Tibial artery (tissue), 4 donors: Measurements from ENCODE around the gene TRMT1L.
A peak's percentile ranks its signal among the peaks of the same experiment; 100 is the strongest.
"Not testable (repeated sequence)": the region's sequence is repeated elsewhere in the genome, so short reads cannot be mapped to it uniquely, and the experiment has no call there.

Experiments used
- DNase-seq, 2 donors: peaks; one replicate each; pipeline ENCODE4 v3.0.0-alpha.2; 2019
- H3K27ac ChIP-seq, 2 donors: fragments of 200-600 bp; sonication (generic) in 1 of 2; 1 replicate in 1 of 2; 2 replicates in 1 of 2; pipeline ENCODE4 v1.5.1; 2018 to 2019; ENCODE audit warnings: mild to moderate bottlenecking in 1 of 2
- H3K27me3 ChIP-seq, 2 donors: fragments of 200-600 bp; sonication (generic) in 1 of 2; one replicate each; pipeline versions ENCODE4 v1.5.1 to v1.6.0; 2016 to 2019
- H3K36me3 ChIP-seq, 3 donors: fragments of 200-600 bp; sonication (generic) in 2 of 3; one replicate each; pipeline ENCODE4 v1.5.1; 2016 to 2019; ENCODE audit warnings: mild to moderate bottlenecking in 2 of 3
- H3K4me1 ChIP-seq, 4 donors: fragments of 200-600 bp; sonication (generic) in 2 of 4; 1 replicate in 3 of 4; 2 replicates in 1 of 4; pipeline ENCODE4 v1.5.1; 2016 to 2019
- H3K4me3 ChIP-seq, 2 donors: fragments of 200-600 bp; sonication (generic) in 1 of 2; 1 replicate in 1 of 2; 2 replicates in 1 of 2; pipeline ENCODE4 v1.5.1; 2018 to 2019; ENCODE audit warnings: mild to moderate bottlenecking in 2 of 2
- H3K9me3 ChIP-seq, 3 donors: fragments of 200-600 bp; sonication (generic) in 1 of 3; one replicate each; pipeline ENCODE4 v1.5.1; 2016 to 2019
- CTCF ChIP-seq, 2 experiments: fragments of 200-600 bp in 1 of 2; fragments of 450-650 bp in 1 of 2; IDR thresholded peaks; one replicate each; pipeline ENCODE4 v1.5.1; 2017 to 2019; ENCODE audit warnings: antibody characterized with exemption in 2 of 2, mild to moderate bottlenecking in 1 of 2, moderate library complexity in 1 of 2
- intact Hi-C: fragments of 100-400 bp; cut with DNase I; formaldehyde crosslinking; loops from one replicate; pipeline ENCODE4 v1.15.0; 2023; ENCODE audit warnings: low total_unique reads

TRMT1L gene

GRCh38 chr1:185156854-185157598 lies at the start of gene TRMT1L, which contains the start of gene SWT1:
Gene TRMT1L, minus strand, starts transcription at chr1:185156953. Its CDS starts 241 bp downstream, at chr1:185156712.
Gene SWT1, plus strand, starts transcription at chr1:185157167. Its CDS starts 3,675 bp downstream, at chr1:185160842.
- peak within 1 kb of the TSS; percentile 83 to 87 for H3K4me3 ChIP-seq
- no peaks in the 10 kb centered on the region for H3K9me3 ChIP-seq
- peak; percentile 100 for DNase-seq
- peak within 1 kb of the TSS; percentile 99 to 100 for H3K27ac ChIP-seq
- peaks cover 8 to 11% (median 10%) of the 10 kb centered on the region in 3 donors for H3K36me3 ChIP-seq
- H3K4me1 ChIP-seq, result peaks cover 0 to 47% (median 8%) of the 10 kb centered on the region in 4 donors
- H3K27me3 ChIP-seq, result peaks cover 0 to 2% of the 10 kb centered on the region in 2 donors
- TF ChIP-seq CTCF (IDR thresholded peaks at IDR 0.05), result peak in 1 of 2 experiments; percentile 4
- intact Hi-C loops, result loop anchor here (2.0 to 10.0 kb wide), 3 partner anchors 112 to 402 kb away; partner anchors contain the start of genes EDEM3, IVNS1ABP and RNF2

GRCh38 chr1:185200889-185201288 lies 44.1 kb upstream of the TRMT1L start:
- no peaks in the 10 kb centered on the region for H3K27me3 ChIP-seq
- intact Hi-C loops, result no loop called here
- DNase-seq, result no peak
- no peak overlapping the region for H3K4me3 ChIP-seq
- TF ChIP-seq CTCF (IDR thresholded peaks at IDR 0.05), result no peak
- peaks cover 16 to 43% (median 32%) of the 10 kb centered on the region in 3 donors for H3K36me3 ChIP-seq
- H3K9me3 ChIP-seq, result no peaks in the 10 kb centered on the region
- no peaks in the 10 kb centered on the region for H3K4me1 ChIP-seq
- no peak overlapping the region for H3K27ac ChIP-seq

- H3K4me3 ChIP-seq, intact Hi-C loops, H3K9me3 ChIP-seq, H3K4me1 ChIP-seq, H3K27ac ChIP-seq, H3K27me3 ChIP-seq, DNase-seq: not testable (repeated sequence)
- peaks cover 8 to 38% (median 33%) of the 10 kb centered on the region in 3 donors for H3K36me3 ChIP-seq
Measured at GRCh38 chr1:185198712-185199111, 42.0 kb upstream of the TRMT1L start.

- Histone ChIP-seq H3K27me3 (no peaks in the 10 kb centered on the region), H3K4me1 (no peaks in the 10 kb centered on the region), H3K4me3 (no peak overlapping the region), H3K27ac (no peak overlapping the region), H3K36me3 (peaks cover 11 to 50% (median 29%) of the 10 kb centered on the region in 3 donors), H3K9me3 (no peaks in the 10 kb centered on the region)
- DNase-seq, result no peak
- intact Hi-C loops, result no loop called here
- no peak for TF ChIP-seq CTCF (IDR thresholded peaks at IDR 0.05)
Measured at GRCh38 chr1:185193756-185194155, 37.0 kb upstream of the TRMT1L start.

GRCh38 chr1:185170291-185170848 lies 13.6 kb upstream of the TRMT1L start:
- Histone ChIP-seq H3K36me3 (peaks cover 26 to 65% (median 36%) of the 10 kb centered on the region in 3 donors), H3K4me3 (no peak overlapping the region), H3K27me3 (no peaks in the 10 kb centered on the region), H3K4me1 (no peaks in the 10 kb centered on the region), H3K27ac (no peak overlapping the region), H3K9me3 (no peaks in the 10 kb centered on the region)
- TF ChIP-seq CTCF (IDR thresholded peaks at IDR 0.05), result peak; percentile 35 to 43
- intact Hi-C loops, result no loop called here
- no peak for DNase-seq

GRCh38 chr1:185166106-185166505 lies 9.4 kb upstream of the TRMT1L start:
- no peaks in the 10 kb centered on the region for H3K9me3 ChIP-seq
- no peak for DNase-seq
- H3K36me3 ChIP-seq, result peaks cover 23 to 85% (median 39%) of the 10 kb centered on the region in 3 donors
- no peaks in the 10 kb centered on the region for H3K4me1 ChIP-seq
- H3K4me3 ChIP-seq, result no peak overlapping the region
- no peak for TF ChIP-seq CTCF (IDR thresholded peaks at IDR 0.05)
- no peak overlapping the region for H3K27ac ChIP-seq
- intact Hi-C loops, result no loop called here
- no peaks in the 10 kb centered on the region for H3K27me3 ChIP-seq
